WI38 (cell line): ENCODE data around the gene APLN.

ENCODE experiments used
- H3K4me3 ChIP-seq: 2 replicates; pipeline ENCODE4 v1.5.1; 2011; ENCODE audit warnings: low read depth, mild to moderate bottlenecking, control low read depth, low read length
- TF ChIP-seq, protein P1 (sequence below): IDR thresholded peaks from 2 replicates; pipeline ENCODE4 v1.5.1; 2012; ENCODE audit warnings: low read depth, mild to moderate bottlenecking, control low read depth, low read length

APLN gene

DNA sequence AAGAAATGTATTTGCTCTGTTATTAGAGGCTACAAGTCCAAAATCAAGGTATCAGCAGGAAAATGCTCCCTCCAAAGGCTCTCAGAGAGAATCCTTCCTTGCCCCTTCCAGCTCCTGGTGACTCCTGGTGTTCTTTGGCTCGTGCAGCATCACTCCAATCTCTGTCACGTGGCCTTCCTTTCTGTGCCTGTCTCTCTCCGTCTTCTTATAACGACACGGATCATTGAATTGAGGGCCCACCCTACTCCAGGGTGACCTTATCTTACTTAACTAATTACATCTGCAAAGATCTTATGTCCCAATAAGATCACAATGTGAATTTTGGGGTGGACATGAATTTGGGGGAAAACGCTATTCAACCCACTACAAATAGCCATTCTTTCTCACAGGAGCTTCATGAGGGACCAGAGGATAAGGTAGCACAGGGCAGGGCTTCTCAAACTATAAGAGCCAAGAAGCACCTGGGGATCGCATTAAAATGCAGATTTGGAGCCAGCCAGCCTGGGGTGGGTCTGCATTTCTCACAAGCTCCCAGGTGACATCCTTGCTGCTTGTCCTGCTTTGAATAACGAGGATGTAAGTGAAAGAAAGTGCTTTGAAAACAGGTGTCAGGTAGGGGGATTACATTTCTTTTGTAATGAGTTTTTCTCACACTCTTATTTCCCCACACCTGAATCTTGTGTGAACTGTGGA lies 41.9 kb upstream of the APLN start:
- TF ChIP-seq, protein P1, sequence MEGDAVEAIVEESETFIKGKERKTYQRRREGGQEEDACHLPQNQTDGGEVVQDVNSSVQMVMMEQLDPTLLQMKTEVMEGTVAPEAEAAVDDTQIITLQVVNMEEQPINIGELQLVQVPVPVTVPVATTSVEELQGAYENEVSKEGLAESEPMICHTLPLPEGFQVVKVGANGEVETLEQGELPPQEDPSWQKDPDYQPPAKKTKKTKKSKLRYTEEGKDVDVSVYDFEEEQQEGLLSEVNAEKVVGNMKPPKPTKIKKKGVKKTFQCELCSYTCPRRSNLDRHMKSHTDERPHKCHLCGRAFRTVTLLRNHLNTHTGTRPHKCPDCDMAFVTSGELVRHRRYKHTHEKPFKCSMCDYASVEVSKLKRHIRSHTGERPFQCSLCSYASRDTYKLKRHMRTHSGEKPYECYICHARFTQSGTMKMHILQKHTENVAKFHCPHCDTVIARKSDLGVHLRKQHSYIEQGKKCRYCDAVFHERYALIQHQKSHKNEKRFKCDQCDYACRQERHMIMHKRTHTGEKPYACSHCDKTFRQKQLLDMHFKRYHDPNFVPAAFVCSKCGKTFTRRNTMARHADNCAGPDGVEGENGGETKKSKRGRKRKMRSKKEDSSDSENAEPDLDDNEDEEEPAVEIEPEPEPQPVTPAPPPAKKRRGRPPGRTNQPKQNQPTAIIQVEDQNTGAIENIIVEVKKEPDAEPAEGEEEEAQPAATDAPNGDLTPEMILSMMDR: no peak
- H3K4me3 ChIP-seq: no peak overlapping the region

GRCh38 chrX:129695937-129696336 lies 41.2 kb upstream of the APLN start:
- H3K4me3 ChIP-seq: no peak overlapping the region
- TF ChIP-seq, protein P1: no peak

- TF ChIP-seq, protein P1: no peak
- no peak overlapping the region for H3K4me3 ChIP-seq
These were observed 40.8 kb upstream of the APLN start for GRCh38 chrX:129695535-129695934.

DNA sequence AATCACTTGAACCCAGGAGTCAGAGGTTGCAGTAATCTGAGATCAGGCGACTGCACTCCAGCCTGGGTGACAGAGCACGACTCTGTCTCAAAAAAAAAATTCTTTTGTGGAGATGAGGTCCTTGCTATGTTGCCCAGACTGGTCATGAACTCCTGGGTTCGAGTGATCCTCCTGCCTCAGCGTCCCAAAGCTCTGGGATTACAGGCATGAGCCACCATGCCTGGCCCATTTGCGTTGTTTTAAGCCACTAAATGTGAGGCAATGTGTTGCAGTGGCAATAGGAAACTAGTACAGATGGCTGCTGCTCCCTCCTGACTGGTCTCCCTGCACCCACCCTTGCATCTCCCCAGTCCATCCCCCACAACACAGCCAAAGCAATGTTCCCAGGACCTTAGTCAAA lies 40.0 kb upstream of the APLN start:
- TF ChIP-seq, protein P1: no peak
- no peak overlapping the region for H3K4me3 ChIP-seq

DNA sequence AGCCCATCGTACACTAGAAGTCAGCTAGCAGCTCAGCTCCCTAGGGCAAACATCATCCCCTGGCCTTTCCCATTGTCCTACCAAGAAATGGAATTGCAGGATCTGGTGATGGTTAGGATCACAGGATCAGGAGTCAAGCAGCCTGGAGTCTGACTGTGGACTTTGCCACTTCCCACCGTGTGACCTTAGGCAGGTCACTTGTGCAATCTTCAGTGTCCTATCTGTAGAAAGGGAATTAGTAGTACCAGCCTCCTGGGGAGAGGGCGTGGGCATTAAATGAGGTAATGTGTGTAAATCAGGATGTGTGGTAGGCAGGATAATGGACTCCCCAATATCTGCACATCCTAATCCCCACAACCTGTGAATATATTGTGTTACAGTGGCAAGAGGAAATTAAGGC lies 38.6 kb upstream of the APLN start:
- TF ChIP-seq, protein P1: no peak
- H3K4me3 ChIP-seq: no peak overlapping the region

DNA sequence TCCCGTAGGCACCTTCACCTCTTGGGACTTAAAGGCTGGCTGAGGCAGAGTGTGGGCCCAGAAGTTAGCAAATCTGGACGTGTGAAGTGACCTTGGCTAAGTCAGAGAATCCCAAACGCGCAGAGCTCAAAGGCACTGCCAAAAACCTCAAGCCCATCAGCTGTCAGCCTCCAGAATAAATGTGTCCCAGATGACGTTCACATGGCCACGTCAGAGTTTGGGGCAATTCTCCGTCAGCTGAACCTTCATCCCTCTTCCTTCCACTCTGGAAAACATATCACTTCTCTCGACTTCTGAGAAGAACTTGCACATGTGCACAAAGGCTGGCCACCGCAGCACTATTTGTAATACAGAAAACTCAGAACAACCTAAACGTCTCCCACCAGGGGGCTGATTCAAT lies 35.7 kb upstream of the APLN start:
- H3K4me3 ChIP-seq: no peak overlapping the region
- TF ChIP-seq, protein P1: no peak

GRCh38 chrX:129689796-129690195 lies 35.0 kb upstream of the APLN start:
- TF ChIP-seq, protein P1: no peak
- H3K4me3 ChIP-seq: no peak overlapping the region
